Measurements from ENCODE around the gene DIDO1. TPM values are rescaled to one million over a fixed set of nuclear protein-coding genes. Genes with fewer than 3 reads are reported as not detected.

DIDO1 gene
- total and polyA plus RNA-seq, 2 of the 13 experiments (the other 11 are each of a cell fraction or from before 2014, with no cell fraction given), result 75.0 to 75.1 TPM

DNA sequence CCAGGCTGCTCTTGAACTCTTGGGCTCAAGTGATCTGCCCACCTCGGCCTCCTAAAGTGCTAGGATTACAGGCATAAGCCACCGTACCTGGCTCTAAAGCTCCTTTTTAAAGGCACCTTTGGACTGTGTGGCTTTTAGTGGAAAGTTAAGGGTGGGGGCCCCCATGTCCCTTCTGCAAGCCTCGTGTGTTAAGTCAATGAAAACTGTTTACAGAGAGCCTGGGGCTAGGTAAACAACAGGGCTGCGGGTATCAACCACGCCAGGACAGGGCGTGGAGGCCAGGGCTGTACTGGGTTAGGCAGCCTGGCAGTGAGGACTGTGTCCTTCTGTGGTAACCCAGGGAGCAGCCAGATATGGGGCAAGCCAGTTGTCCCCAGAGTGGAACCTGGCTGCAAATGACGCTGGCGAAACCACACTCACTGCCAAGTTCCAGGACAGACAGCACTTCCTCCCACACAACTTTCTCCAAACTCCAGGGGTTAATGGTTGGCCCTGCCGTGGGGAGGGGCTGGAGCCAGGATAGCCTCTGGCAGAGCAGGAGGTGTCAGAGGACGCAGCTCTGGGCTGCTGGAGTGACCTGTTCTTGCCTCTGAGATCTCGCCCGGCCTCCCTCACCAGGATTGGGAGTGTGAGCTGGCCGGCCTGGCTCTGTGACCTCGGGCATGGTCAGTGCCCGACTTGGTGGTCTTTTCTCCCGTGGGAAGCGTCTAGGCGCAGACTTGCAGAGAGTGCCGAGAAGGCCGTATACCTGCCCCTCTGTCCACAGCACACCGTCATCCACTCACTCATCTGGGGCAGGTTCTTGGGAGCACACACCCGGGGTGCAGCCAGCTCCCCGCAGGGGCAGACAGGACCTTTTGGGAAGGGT lies 29.4 kb upstream of the DIDO1 start (continued):
- TF ChIP-seq SNAI1 (CRISPR knock-in tag; IDR thresholded peaks at IDR 0.05; ENCODE audit: borderline replicate concordance) (0 out of 2 replicates have a peak, but pooled peaks have one; percentile 72), ZNF30 (CRISPR knock-in tag; IDR thresholded peaks at IDR 0.05) (no peak; the same call in 1 of the 2 replicates), ZSCAN30 (CRISPR knock-in tag; IDR thresholded peaks at IDR 0.05) (no peak), ZNF3 (CRISPR knock-in tag; IDR thresholded peaks at IDR 0.05) (peak; percentile 86), SRF (IDR thresholded peaks at IDR 0.05; ENCODE audit: low read depth, low read length) (no peak), ZNF20 (CRISPR knock-in tag; IDR thresholded peaks at IDR 0.05) (no peak), PAX8 (CRISPR knock-in tag; IDR thresholded peaks at IDR 0.05; ENCODE audit: borderline replicate concordance) (0 out of 2 replicates have a peak, but pooled peaks have one; percentile 65), ZNF558 (CRISPR knock-in tag; IDR thresholded peaks at IDR 0.05; ENCODE audit: borderline replicate concordance) (peak; percentile 64; the same call in 1 of the 2 replicates), RBM39 (IDR thresholded peaks at IDR 0.05; ENCODE audit: low read depth, low read length, poor library complexity, severe bottlenecking) (peak; percentile 53), BORCS8-MEF2B (CRISPR knock-in tag; IDR thresholded peaks at IDR 0.05) (peak; percentile 93), ZNF34 (CRISPR knock-in tag; IDR thresholded peaks at IDR 0.05; ENCODE audit: borderline replicate concordance) (peak; percentile 34; the same call in 1 of the 2 replicates), MBD4 (IDR thresholded peaks at IDR 0.05; ENCODE audit: borderline replicate concordance, low read length) (no peak), IKZF4 (CRISPR knock-in tag; IDR thresholded peaks at IDR 0.05; ENCODE audit: borderline replicate concordance, low read depth, not compliant biosample characterization) (peak; percentile 63), ZNF292 (CRISPR knock-in tag; IDR thresholded peaks at IDR 0.05; ENCODE audit: borderline replicate concordance, low read depth) (peak; percentile 29; the same call in 1 of the 2 replicates), NCOA5 (CRISPR knock-in tag; IDR thresholded peaks at IDR 0.05) (no peak), POLR2AphosphoS2 (IDR thresholded peaks at IDR 0.05; ENCODE audit: low read depth, low read length) (no peak), MED13 (CRISPR knock-in tag; IDR thresholded peaks at IDR 0.05) (peak; percentile 92; the same call in 1 of the 2 replicates), TBP (CRISPR knock-in tag; IDR thresholded peaks at IDR 0.05) (no peak), HIVEP1 (CRISPR knock-in tag; IDR thresholded peaks at IDR 0.05) (peak; percentile 89)
- TF ChIP-seq, protein P1, sequence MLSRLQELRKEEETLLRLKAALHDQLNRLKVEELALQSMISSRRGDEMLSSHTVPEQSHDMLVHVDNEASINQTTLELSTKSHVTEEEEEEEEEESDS (CRISPR knock-in tag; IDR thresholded peaks at IDR 0.05; ENCODE audit: borderline replicate concordance), result no peak
- TF ChIP-seq, protein P2, sequence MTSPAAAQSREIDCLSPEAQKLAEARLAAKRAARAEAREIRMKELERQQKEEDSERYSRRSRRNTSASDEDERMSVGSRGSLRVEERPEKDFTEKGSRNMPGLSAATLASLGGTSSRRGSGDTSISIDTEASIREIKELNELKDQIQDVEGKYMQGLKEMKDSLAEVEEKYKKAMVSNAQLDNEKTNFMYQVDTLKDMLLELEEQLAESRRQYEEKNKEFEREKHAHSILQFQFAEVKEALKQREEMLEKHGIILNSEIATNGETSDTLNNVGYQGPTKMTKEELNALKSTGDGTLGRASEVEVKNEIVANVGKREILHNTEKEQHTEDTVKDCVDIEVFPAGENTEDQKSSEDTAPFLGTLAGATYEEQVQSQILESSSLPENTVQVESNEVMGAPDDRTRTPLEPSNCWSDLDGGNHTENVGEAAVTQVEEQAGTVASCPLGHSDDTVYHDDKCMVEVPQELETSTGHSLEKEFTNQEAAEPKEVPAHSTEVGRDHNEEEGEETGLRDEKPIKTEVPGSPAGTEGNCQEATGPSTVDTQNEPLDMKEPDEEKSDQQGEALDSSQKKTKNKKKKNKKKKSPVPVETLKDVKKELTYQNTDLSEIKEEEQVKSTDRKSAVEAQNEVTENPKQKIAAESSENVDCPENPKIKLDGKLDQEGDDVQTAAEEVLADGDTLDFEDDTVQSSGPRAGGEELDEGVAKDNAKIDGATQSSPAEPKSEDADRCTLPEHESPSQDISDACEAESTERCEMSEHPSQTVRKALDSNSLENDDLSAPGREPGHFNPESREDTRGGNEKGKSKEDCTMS (CRISPR knock-in tag; conservative IDR thresholded peaks at IDR 0.05), result peak; percentile 44; the same call in 1 of the 2 replicates
- TF ChIP-seq, protein P3, sequence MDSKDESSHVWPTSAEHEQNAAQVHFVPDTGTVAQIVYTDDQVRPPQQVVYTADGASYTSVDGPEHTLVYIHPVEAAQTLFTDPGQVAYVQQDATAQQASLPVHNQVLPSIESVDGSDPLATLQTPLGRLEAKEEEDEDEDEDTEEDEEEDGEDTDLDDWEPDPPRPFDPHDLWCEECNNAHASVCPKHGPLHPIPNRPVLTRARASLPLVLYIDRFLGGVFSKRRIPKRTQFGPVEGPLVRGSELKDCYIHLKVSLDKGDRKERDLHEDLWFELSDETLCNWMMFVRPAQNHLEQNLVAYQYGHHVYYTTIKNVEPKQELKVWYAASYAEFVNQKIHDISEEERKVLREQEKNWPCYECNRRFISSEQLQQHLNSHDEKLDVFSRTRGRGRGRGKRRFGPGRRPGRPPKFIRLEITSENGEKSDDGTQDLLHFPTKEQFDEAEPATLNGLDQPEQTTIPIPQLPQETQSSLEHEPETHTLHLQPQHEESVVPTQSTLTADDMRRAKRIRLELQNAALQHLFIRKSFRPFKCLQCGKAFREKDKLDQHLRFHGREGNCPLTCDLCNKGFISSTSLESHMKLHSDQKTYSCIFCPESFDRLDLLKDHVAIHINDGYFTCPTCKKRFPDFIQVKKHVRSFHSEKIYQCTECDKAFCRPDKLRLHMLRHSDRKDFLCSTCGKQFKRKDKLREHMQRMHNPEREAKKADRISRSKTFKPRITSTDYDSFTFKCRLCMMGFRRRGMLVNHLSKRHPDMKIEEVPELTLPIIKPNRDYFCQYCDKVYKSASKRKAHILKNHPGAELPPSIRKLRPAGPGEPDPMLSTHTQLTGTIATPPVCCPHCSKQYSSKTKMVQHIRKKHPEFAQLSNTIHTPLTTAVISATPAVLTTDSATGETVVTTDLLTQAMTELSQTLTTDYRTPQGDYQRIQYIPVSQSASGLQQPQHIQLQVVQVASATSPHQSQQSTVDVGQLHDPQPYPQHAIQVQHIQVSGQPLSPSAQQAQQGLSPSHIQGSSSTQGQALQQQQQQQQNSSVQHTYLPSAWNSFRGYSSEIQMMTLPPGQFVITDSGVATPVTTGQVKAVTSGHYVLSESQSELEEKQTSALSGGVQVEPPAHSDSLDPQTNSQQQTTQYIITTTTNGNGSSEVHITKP (CRISPR knock-in tag; IDR thresholded peaks at IDR 0.05; ENCODE audit: low read depth), result peak; percentile 89

Measured in HepG2 (cell line).